Prostate gland (tissue), 2 donors: ENCODE results near the gene FARS2.

Experiments used
- CTCF ChIP-seq, 4 experiments: fragments of 200-600 bp in 2 of 4; fragments of 450-650 bp in 2 of 4; sonication (generic) in 2 of 4; IDR thresholded peaks; 1 replicate in 3 of 4; 2 replicates in 1 of 4; pipeline ENCODE4 v1.5.1; 2016 to 2019; ENCODE audit warnings: antibody characterized with exemption in 4 of 4, mild to moderate bottlenecking in 2 of 4, moderate library complexity in 2 of 4
- POLR2AphosphoS5 ChIP-seq: sonication (generic); formaldehyde crosslinking; IDR thresholded peaks from one replicate; pipeline ENCODE4 v1.6.1; 2017; ENCODE audit warnings: antibody characterized with exemption

GRCh38 chr6:5442319-5442718 lies 181.0 kb downstream of the FARS2 start:
- TF ChIP-seq POLR2AphosphoS5 = no peak
- no peak for TF ChIP-seq CTCF (IDR thresholded peaks at IDR 0.05)
